Measurements from ENCODE around the gene DCLK1.

The DCLK1 gene

GRCh38 chr13:35936246-35936978 lies 194.8 kb downstream of the DCLK1 start:
- DNase-seq, result no peak

- DNase-seq, result no peak
Measured at GRCh38 chr13:35930665-35931631, 200.2 kb downstream of the DCLK1 start.

- DNase-seq, result no peak
Measured at GRCh38 chr13:35927567-35928021, 203.6 kb downstream of the DCLK1 start.

GRCh38 chr13:35926859-35927530 lies 204.2 kb downstream of the DCLK1 start:
- DNase-seq, result no peak

GRCh38 chr13:35925669-35926068 lies 205.5 kb downstream of the DCLK1 start:
- no peak for DNase-seq

- no peak for DNase-seq
Measured at GRCh38 chr13:35923347-35923746, 207.8 kb downstream of the DCLK1 start.

- no peak for DNase-seq
Measured at GRCh38 chr13:35920816-35921215, 210.4 kb downstream of the DCLK1 start.

GRCh38 chr13:35917942-35918645 lies 213.1 kb downstream of the DCLK1 start:
- DNase-seq, result no peak

GRCh38 chr13:35917252-35917941 lies 213.8 kb downstream of the DCLK1 start:
- DNase-seq, result no peak

GRCh38 chr13:35916146-35916545 lies 215.0 kb downstream of the DCLK1 start:
- DNase-seq, result no peak

- no peak for DNase-seq
Measured at GRCh38 chr13:35914662-35915061, 216.5 kb downstream of the DCLK1 start.

- DNase-seq, result no peak
Measured at GRCh38 chr13:35912841-35913240, 218.3 kb downstream of the DCLK1 start.

- no peak for DNase-seq
Measured at GRCh38 chr13:35909837-35910540, 221.2 kb downstream of the DCLK1 start.

- no peak for DNase-seq
Measured at GRCh38 chr13:35909091-35909490, 222.1 kb downstream of the DCLK1 start.

- DNase-seq, result no peak
Measured at GRCh38 chr13:35908226-35908625, 223.0 kb downstream of the DCLK1 start.

- no peak for DNase-seq
Measured at GRCh38 chr13:35906636-35907035, 224.5 kb downstream of the DCLK1 start.

GRCh38 chr13:35903075-35903474 lies 228.1 kb downstream of the DCLK1 start:
- no peak for DNase-seq

GRCh38 chr13:35898041-35898440 lies 233.1 kb downstream of the DCLK1 start:
- no peak for DNase-seq

- no peak for DNase-seq
Measured at GRCh38 chr13:35894636-35895035, 236.5 kb downstream of the DCLK1 start.

- DNase-seq, result no peak
Measured at GRCh38 chr13:35892837-35893814, 238.1 kb downstream of the DCLK1 start.

All from central memory CD4-positive, alpha-beta T cell (primary cell).